Spleen (tissue), 11 donors: ENCODE data around the gene SLC1A5. TPM values are rescaled to one million over a fixed set of nuclear protein-coding genes. Genes with fewer than 3 reads are reported as not detected.

Source experiments
- DNase-seq: peaks from one replicate; pipeline ENCODE4 v3.0.0-alpha.2; 2020
- H3K27ac ChIP-seq, 8 donors: fragments of 200-600 bp; sonication (generic) in 7 of 8; 1 replicate in 4 of 8; 2 replicates in 4 of 8; pipeline versions ENCODE4 v1.5.0 to v1.8.0; 2016 to 2021; ENCODE audit warnings: inconsistent platforms in 4 of 8, mild to moderate bottlenecking in 4 of 8, moderate library complexity in 1 of 8
- H3K27me3 ChIP-seq, 7 donors: fragments of 200-600 bp; sonication (generic) in 6 of 7; replicated peaks in 1 of 7; 1 replicate in 4 of 7; 2 replicates in 3 of 7; pipeline versions ENCODE4 v1.5.0 to v1.8.0; 2016 to 2021; ENCODE audit warnings: inconsistent platforms in 3 of 7, mild to moderate bottlenecking in 1 of 7
- H3K36me3 ChIP-seq, 6 donors: fragments of 200-600 bp; sonication (generic) in 5 of 6; 1 replicate in 4 of 6; 2 replicates in 2 of 6; pipeline versions ENCODE4 v1.5.0 to v1.8.0; 2016 to 2021; ENCODE audit warnings: inconsistent platforms in 2 of 6
- H3K4me1 ChIP-seq, 6 donors: fragments of 200-600 bp; sonication (generic) in 5 of 6; 1 replicate in 3 of 6; 2 replicates in 3 of 6; pipeline versions ENCODE4 v1.5.0 to v1.8.0; 2016 to 2021; ENCODE audit warnings: inconsistent platforms in 3 of 6
- H3K4me3 ChIP-seq, 8 donors: fragments of 200-600 bp; sonication (generic) in 7 of 8; 1 replicate in 4 of 8; 2 replicates in 4 of 8; pipeline versions ENCODE4 v1.5.0 to v1.8.0; 2016 to 2021; ENCODE audit warnings: inconsistent platforms in 4 of 8, mild to moderate bottlenecking in 4 of 8, moderate library complexity in 2 of 8
- H3K9me3 ChIP-seq, 8 donors: fragments of 200-600 bp; sonication (generic) in 7 of 8; 1 replicate in 4 of 8; 2 replicates in 4 of 8; pipeline versions ENCODE4 v1.5.0 to v1.8.0; 2016 to 2021; ENCODE audit warnings: inconsistent platforms in 4 of 8
- POLR2A ChIP-seq, 3 donors: fragments of 450-650 bp; IDR thresholded peaks; one replicate each; pipeline ENCODE4 v1.5.1; 2017; ENCODE audit warnings: antibody characterized with exemption in 3 of 3, mild to moderate bottlenecking in 1 of 3
- POLR2AphosphoS5 ChIP-seq, 3 donors: sonication (generic); formaldehyde crosslinking; IDR thresholded peaks; one replicate each; pipeline ENCODE4 v1.5.1; 2017; ENCODE audit warnings: antibody characterized with exemption in 3 of 3
- WGBS, 5 donors: extraction: QIAGEN DNeasy Blood & Tissue Kit in 3 of 5; methylation state at CpG; one replicate each; pipeline versions ENCODE4 v1.1.5 to v1.1.7; 2013 to 2018; 5-methylcytosine and 5-hydroxymethylcytosine counted together
- intact Hi-C: fragments of 100-400 bp; cut with DNase I; formaldehyde crosslinking; loops from one replicate; pipeline ENCODE4 v1.15.0; 2023; ENCODE audit warnings: low total_unique reads
- polyA plus RNA-seq, 3 donors: library from polyadenylated mRNA; stranded (reverse); fragments of 200-250 nt; gene quantifications; one replicate each; pipeline ENCODE4 v1.2.1, GENCODE V29; 2013
- total RNA-seq, 7 donors: library from RNA; depleted of rRNA in 3 of 7; stranded (reverse); fragments of >200 nt in 3 of 7; fragmentation: NEBNext Ultra II Directional in 4 of 7; extraction: Animal tissue kit (Norgen Biotek cat#: 25700) in 4 of 7; gene quantifications; one replicate each; pipeline versions ENCODE4 v1.1.0 to v1.2.1, GENCODE V29; 2016 to 2021
- TF ChIP-seq, protein P1 (sequence below), 11 experiments: fragments of 200-600 bp in 7 of 11; fragments of 450-650 bp in 4 of 11; sonication (generic) in 4 of 11; IDR thresholded peaks in 8 of 11; conservative IDR thresholded peaks in 3 of 11; 1 replicate in 7 of 11; 2 replicates in 4 of 11; pipeline versions ENCODE4 v1.4.0 to v1.8.0; 2016 to 2021; ENCODE audit warnings: antibody characterized with exemption in 11 of 11, inconsistent platforms in 4 of 11, mild to moderate bottlenecking in 1 of 11
- donor health status: healthy with polysubstance abuse.
- donor health status: DM: no; HTN: no; CAD: no; lungs with moderate emphysema.
- donor health status: DM: no; HTN: no; CAD: no.
- donor health status: Bipolar disorder and iron deficiency.
- donor health status: healthy.
- donor health status: DM: no; HTN: no; CAD: no.
- donor health status: DM: yes; HTN: yes; CAD: no.

SLC1A5 gene
- total and polyA plus RNA-seq, 10 donors, result 13.2 to 62.8 (median 48.0) TPM

DNA sequence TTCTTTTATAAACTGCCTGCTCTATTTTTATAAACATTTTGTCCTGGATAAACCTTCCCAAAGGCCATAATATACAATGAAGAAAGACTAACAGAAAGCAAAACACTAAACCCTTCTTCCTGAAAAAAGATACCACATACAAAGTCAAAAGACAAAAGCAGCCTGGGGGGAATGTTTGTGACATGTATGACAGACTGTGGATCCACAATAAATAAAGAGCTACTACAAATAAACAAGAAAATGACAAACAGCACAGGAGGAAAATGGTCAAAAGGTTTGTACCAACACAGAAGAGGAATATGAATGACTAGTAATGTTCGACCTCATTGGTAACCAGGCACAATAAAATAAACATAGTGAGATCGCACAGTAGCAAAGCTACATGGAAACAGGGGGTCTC, 42.5 kb upstream of the SLC1A5 start:
- DNase-seq, result no peak
- H3K27me3 ChIP-seq, result no peaks in the 10 kb centered on the region
- peak overlapping the region in 4 of 8 donors; percentile 24 to 76 (median 64) for H3K27ac ChIP-seq
- no peak overlapping the region for H3K4me3 ChIP-seq
- intact Hi-C loops, result no loop called here
- H3K4me1 ChIP-seq, result peaks cover 0 to under 1% (median 0%) of the 10 kb centered on the region in 6 donors
- TF ChIP-seq POLR2A (IDR thresholded peaks at IDR 0.05) (no peak), POLR2AphosphoS5 (IDR thresholded peaks at IDR 0.05) (no peak)
- TF ChIP-seq, protein P1, sequence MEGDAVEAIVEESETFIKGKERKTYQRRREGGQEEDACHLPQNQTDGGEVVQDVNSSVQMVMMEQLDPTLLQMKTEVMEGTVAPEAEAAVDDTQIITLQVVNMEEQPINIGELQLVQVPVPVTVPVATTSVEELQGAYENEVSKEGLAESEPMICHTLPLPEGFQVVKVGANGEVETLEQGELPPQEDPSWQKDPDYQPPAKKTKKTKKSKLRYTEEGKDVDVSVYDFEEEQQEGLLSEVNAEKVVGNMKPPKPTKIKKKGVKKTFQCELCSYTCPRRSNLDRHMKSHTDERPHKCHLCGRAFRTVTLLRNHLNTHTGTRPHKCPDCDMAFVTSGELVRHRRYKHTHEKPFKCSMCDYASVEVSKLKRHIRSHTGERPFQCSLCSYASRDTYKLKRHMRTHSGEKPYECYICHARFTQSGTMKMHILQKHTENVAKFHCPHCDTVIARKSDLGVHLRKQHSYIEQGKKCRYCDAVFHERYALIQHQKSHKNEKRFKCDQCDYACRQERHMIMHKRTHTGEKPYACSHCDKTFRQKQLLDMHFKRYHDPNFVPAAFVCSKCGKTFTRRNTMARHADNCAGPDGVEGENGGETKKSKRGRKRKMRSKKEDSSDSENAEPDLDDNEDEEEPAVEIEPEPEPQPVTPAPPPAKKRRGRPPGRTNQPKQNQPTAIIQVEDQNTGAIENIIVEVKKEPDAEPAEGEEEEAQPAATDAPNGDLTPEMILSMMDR (IDR thresholded peaks at IDR 0.05 in 8 of 11, conservative IDR thresholded peaks at IDR 0.05 in 3 of 11), result no peak
- no peaks in the 10 kb centered on the region for H3K9me3 ChIP-seq
- WGBS, 5 donors, result 91 to 98% (median 96%) methylated on average over 2 of the region's 2 CpGs
- H3K36me3 ChIP-seq, result peaks cover 0 to 4% (median 0%) of the 10 kb centered on the region in 6 donors

DNA sequence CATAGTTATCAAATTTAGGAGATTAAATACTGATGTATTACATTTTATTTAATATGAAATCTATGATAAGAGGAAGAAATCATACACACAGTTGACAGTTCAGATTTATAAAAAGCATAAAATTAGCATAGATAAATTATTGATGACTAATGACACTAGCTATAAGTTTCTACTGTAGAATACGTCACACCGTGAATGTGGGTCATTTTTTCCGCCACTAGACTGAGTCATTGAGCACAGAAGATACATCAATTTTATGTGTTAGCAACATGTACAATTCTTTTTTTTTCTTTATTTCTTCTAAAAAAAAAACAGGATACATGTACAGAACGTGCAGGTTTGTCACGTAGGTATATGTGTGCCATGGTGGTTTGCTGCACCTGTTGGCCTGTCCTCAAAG, 40.1 kb upstream of the SLC1A5 start:
- no peaks in the 10 kb centered on the region for H3K9me3 ChIP-seq
- no peaks in the 10 kb centered on the region for H3K36me3 ChIP-seq
- no peak overlapping the region for H3K27ac ChIP-seq
- H3K27me3 ChIP-seq, result no peaks in the 10 kb centered on the region
- 68 to 76% (median 72%) methylated on average over 5 of the region's 5 CpGs for WGBS, 5 donors
- intact Hi-C loops, result no loop called here
- TF ChIP-seq POLR2AphosphoS5 (IDR thresholded peaks at IDR 0.05), result no peak
- TF ChIP-seq POLR2A (IDR thresholded peaks at IDR 0.05), result no peak
- TF ChIP-seq, protein P1 (IDR thresholded peaks at IDR 0.05 in 8 of 11, conservative IDR thresholded peaks at IDR 0.05 in 3 of 11), result no peak
- peaks cover 0 to 25% (median 13%) of the 10 kb centered on the region in 6 donors for H3K4me1 ChIP-seq
- DNase-seq, result no peak
- no peak overlapping the region for H3K4me3 ChIP-seq

DNA sequence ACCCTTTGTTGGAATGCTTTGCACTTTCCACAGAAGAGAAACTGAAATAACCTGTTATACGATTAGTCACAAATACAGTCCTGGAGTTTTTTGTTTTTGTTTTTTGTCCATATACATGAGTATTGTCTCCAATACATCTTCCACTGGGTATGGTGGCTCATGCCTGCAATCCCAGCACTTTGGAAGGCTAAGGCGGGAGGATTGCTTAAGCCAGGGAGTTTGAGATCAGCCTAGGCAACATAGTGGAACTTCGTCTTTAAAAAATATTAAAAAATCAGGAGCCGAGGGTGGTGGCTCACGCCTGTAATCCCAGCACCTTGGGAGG, 37.3 kb upstream of the SLC1A5 start:
- DNase-seq, result no peak
- Histone ChIP-seq H3K36me3 (no peaks in the 10 kb centered on the region), H3K27me3 (no peaks in the 10 kb centered on the region), H3K27ac (peak overlapping the region in 4 of 8 donors; percentile 80 to 87 (median 83)), H3K4me1 (peaks cover 13 to 50% (median 36%) of the 10 kb centered on the region in 6 donors), H3K9me3 (no peaks in the 10 kb centered on the region), H3K4me3 (no peak overlapping the region)
- intact Hi-C loops, result no loop called here
- TF ChIP-seq, protein P1 (IDR thresholded peaks at IDR 0.05 in 8 of 11, conservative IDR thresholded peaks at IDR 0.05 in 3 of 11), result no peak
- no peak for TF ChIP-seq POLR2AphosphoS5 (IDR thresholded peaks at IDR 0.05)
- WGBS, 5 donors, result 87 to 94% (median 89%) methylated on average over 5 of the region's 5 CpGs

DNA sequence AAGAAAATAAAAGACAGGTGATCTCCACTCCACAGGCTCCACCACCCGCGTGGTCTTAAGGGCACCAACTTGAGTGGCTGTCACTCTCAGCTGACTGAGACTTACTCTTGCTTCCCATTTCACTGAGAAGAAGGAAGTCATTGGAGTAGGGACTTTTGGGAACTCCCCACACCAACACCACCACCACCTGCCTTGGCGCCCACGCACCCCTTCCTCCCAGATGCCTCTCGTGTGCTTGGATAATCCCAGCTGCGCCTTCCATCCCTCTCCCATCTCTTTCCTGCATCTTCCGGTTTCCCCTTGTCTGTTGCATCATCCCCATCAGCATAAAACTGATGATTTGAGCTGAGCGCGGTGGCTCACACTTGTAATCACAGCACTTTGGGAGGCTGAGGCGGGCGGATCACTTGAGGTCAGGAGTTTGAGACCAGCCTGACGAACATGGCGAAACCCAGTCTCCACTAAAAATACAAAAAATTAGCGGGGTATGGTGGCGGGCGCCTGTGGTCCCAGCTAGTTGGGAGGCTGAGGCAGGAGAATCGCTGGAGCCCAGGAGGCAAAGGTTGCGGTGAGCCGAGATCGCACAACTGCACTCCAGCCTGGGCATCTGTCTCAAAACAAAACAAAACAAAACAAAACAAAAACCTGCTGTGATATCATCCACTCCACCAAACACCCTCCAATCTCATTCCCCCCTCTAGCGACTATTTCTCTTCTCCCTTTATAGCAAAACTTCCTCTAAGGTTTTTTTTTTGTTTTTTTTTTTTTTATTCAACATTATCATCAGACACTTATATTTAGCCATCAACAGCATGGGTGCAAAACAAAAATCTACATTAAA, 36.7 kb upstream of the SLC1A5 start:
- Histone ChIP-seq H3K27ac (peak overlapping the region; percentile 48 to 87 (median 80)), H3K27me3 (no peaks in the 10 kb centered on the region), H3K4me1 (peaks cover 17 to 56% (median 42%) of the 10 kb centered on the region in 6 donors), H3K4me3 (peak overlapping the region in 1 of 8 donors; percentile 34), H3K36me3 (no peaks in the 10 kb centered on the region), H3K9me3 (no peaks in the 10 kb centered on the region)
- intact Hi-C loops, result no loop called here
- DNase-seq, result peak; percentile 75
- WGBS, 5 donors, result 59 to 76% (median 69%) methylated on average over 21 of the region's 21 CpGs
- TF ChIP-seq, protein P1 (IDR thresholded peaks at IDR 0.05 in 8 of 11, conservative IDR thresholded peaks at IDR 0.05 in 3 of 11), result peak in 3 of 11 experiments; percentile 17 to 37 (median 23)
- TF ChIP-seq POLR2A (IDR thresholded peaks at IDR 0.05), result no peak
- peak in 1 of 3 donors; percentile 33 for TF ChIP-seq POLR2AphosphoS5 (IDR thresholded peaks at IDR 0.05)
